IMR-90 (cell line): ENCODE results near the gene HECTD2. TPM values are rescaled to one million over a fixed set of nuclear protein-coding genes. Genes with fewer than 3 reads are reported as not detected.

Experiments used
- ATAC-seq: fragments of 200-7000 bp; cut with Tn5 transposase; 2 replicates; pipeline ENCODE4 v1.9.1; 2020; ENCODE audit warnings: low read depth, mild to moderate bottlenecking, moderate library complexity
- BruUV-seq: library from RNA; stranded (reverse); fragments of 400-500 nt; replicated peaks from 2 replicates; lab custom pipeline; 2021; lab: Mats Ljungman, UMichigan
- CTCF ChIA-PET: fragments of 300-600 bp; formaldehyde crosslinking; extraction: SDS; loops from one replicate; lab custom pipeline; 2021; ENCODE audit warnings: antibody characterized with exemption; lab: Yijun Ruan, JAX
- POLR2A ChIA-PET: fragments of 300-600 bp; sonication (Branson Sonifier 250); formaldehyde crosslinking; loops from one replicate; lab custom pipeline; 2022; ENCODE audit warnings: antibody characterized with exemption; ENCODE audit not compliant: unreplicated experiment; lab: Charles Lee
- DNase-seq: peaks from one replicate; pipeline ENCODE4 v3.0.0; 2013
- H2AFZ ChIP-seq: replicated peaks from 2 replicates; pipeline ENCODE3; 2013; ENCODE audit warnings: low read length, mild to moderate bottlenecking; ENCODE audit not compliant: poor library complexity
- H2AK5ac ChIP-seq: 2 replicates; pipeline ENCODE4 v1.6.1; 2013; ENCODE audit warnings: low read depth, low read length, inconsistent platforms
- H2AK9ac ChIP-seq: replicated peaks from 2 replicates; pipeline ENCODE3; 2013; ENCODE audit warnings: mild to moderate bottlenecking, low read depth, low read length, moderate library complexity; ENCODE audit not compliant: poor library complexity
- H2BK120ac ChIP-seq: 2 replicates; pipeline ENCODE4 v1.6.1; 2013; ENCODE audit warnings: low read depth, low read length, inconsistent platforms
- H2BK15ac ChIP-seq: 3 replicates; pipeline ENCODE4 v1.6.1; 2013; ENCODE audit warnings: low read depth, low read length, inconsistent platforms
- H2BK20ac ChIP-seq: 2 replicates; pipeline ENCODE4 v1.6.1; 2013; ENCODE audit warnings: low read depth, mild to moderate bottlenecking, inconsistent platforms, low read length, moderate library complexity
- H2BK5ac ChIP-seq: 2 replicates; pipeline ENCODE4 v1.6.1; 2013; ENCODE audit warnings: mild to moderate bottlenecking, low read depth, low read length, inconsistent platforms; ENCODE audit not compliant: poor library complexity, severe bottlenecking
- H3K14ac ChIP-seq: replicated peaks from 2 replicates; pipeline ENCODE4 v1.6.1; 2013; ENCODE audit warnings: low read depth, low read length, inconsistent platforms
- H3K18ac ChIP-seq: 2 replicates; pipeline ENCODE4 v1.6.1; 2013; ENCODE audit warnings: low read depth, low read length, control low read depth
- H3K23ac ChIP-seq: 2 replicates; pipeline ENCODE4 v1.6.1; 2013; ENCODE audit warnings: low read depth, low read length, inconsistent platforms
- H3K27ac ChIP-seq: 2 replicates; pipeline ENCODE4 v1.5.1; 2013; ENCODE audit warnings: mild to moderate bottlenecking, control low read depth, low read length; ENCODE audit not compliant: insufficient read depth
- H3K27me3 ChIP-seq: 2 replicates; pipeline ENCODE4 v1.6.1; 2013; ENCODE audit warnings: low read length; ENCODE audit not compliant: control insufficient read depth, insufficient read depth
- H3K36me3 ChIP-seq: 2 replicates; pipeline ENCODE4 v1.6.1; 2013; ENCODE audit warnings: low read length, mixed read lengths; ENCODE audit not compliant: control insufficient read depth, insufficient read depth
- H3K4ac ChIP-seq: 2 replicates; pipeline ENCODE4 v1.6.1; 2013; ENCODE audit warnings: low read depth, low read length, inconsistent platforms
- H3K4me1 ChIP-seq: 2 replicates; pipeline ENCODE4 v1.6.1; 2013; ENCODE audit warnings: low read length, mixed read lengths; ENCODE audit not compliant: control insufficient read depth, insufficient read depth
- H3K4me2 ChIP-seq: 2 replicates; pipeline ENCODE4 v1.6.1; 2013; ENCODE audit warnings: low read depth, mild to moderate bottlenecking, control low read depth, low read length, moderate library complexity
- H3K4me3 ChIP-seq: 2 replicates; pipeline ENCODE4 v1.5.1; 2013; ENCODE audit warnings: low read depth, mild to moderate bottlenecking, control low read depth, low read length, moderate library complexity; ENCODE audit not compliant: insufficient read depth
- H3K56ac ChIP-seq: 2 replicates; pipeline ENCODE4 v1.6.1; 2013; ENCODE audit warnings: low read length, inconsistent platforms; ENCODE audit not compliant: insufficient read depth; ENCODE audit errors: extremely low read depth
- H3K79me1 ChIP-seq, 2 experiments: 2 replicates each; pipeline ENCODE4 v1.6.1; 2013; ENCODE audit warnings: low read length in 2 of 2, inconsistent platforms in 1 of 2, low read depth in 1 of 2
- H3K9ac ChIP-seq: 2 replicates; pipeline ENCODE4 v1.6.1; 2013; ENCODE audit warnings: low read depth, low read length, control low read depth
- H3K9me1 ChIP-seq: 2 replicates; pipeline ENCODE4 v1.6.1; 2013; ENCODE audit warnings: low read length, inconsistent platforms; ENCODE audit not compliant: insufficient read depth
- H3K9me3 ChIP-seq: 2 replicates; pipeline ENCODE4 v1.6.1; 2013; ENCODE audit warnings: low read length; ENCODE audit not compliant: control insufficient read depth, insufficient read depth
- H4K20me1 ChIP-seq: 2 replicates; pipeline ENCODE4 v1.6.1; 2013; ENCODE audit warnings: low read length, inconsistent platforms; ENCODE audit not compliant: insufficient read depth
- H4K5ac ChIP-seq: 2 replicates; pipeline ENCODE4 v1.6.1; 2013; ENCODE audit warnings: mild to moderate bottlenecking, low read depth, low read length, control low read depth
- H4K8ac ChIP-seq, 2 experiments: 2 replicates each; pipeline ENCODE4 v1.6.1; 2013; ENCODE audit warnings: low read depth in 2 of 2, low read length in 2 of 2, control low read depth in 1 of 2, inconsistent platforms in 1 of 2
- H4K91ac ChIP-seq: 2 replicates; pipeline ENCODE4 v1.6.1; 2013; ENCODE audit warnings: low read depth, low read length, inconsistent platforms; ENCODE audit not compliant: insufficient read depth
- CEBPB ChIP-seq: IDR thresholded peaks from 2 replicates; pipeline ENCODE4 v1.6.1; 2012; ENCODE audit warnings: low read depth, low read length, improper control_type of control experiment
- WGBS, 2 experiments: methylation state at CpG; one replicate each; pipeline versions ENCODE4 v1.1.5 to v1.1.7; 2013; ENCODE audit warnings: missing lambda C conversion rate in 2 of 2; ENCODE audit not compliant: insufficient read length in 1 of 2; ENCODE audit errors: extremely low coverage in 2 of 2; 5-methylcytosine and 5-hydroxymethylcytosine counted together
- dilution Hi-C: fragments of 300-500 bp; cut with HindIII; formaldehyde crosslinking; loops from one replicate; pipeline ENCODE4 v1.14.3; 2018; ENCODE audit warnings: low sequenced_read_pairs; ENCODE audit not compliant: unreplicated experiment
- in situ Hi-C: fragments of 300-500 bp; cut with MboI; formaldehyde crosslinking; loops from 3 replicates; pipeline ENCODE4 v1.14.3; 2019; ENCODE audit warnings: low sequenced_read_pairs, inconsistent platforms, mixed read lengths
- intact Hi-C: fragments of 100-400 bp; cut with micrococcal nuclease; formaldehyde crosslinking; loops from 2 replicates; pipeline ENCODE4 v1.10.0; 2022
- polyA plus RNA-seq, 3 experiments: library from polyadenylated mRNA; depleted of rRNA; stranded (reverse); fragments of >200 nt; gene quantifications; 2 replicates each; pipeline ENCODE4 v1.2.3, GENCODE V29; 2012; ENCODE audit warnings: low replicate concordance in 1 of 3
- total RNA-seq: library from RNA; depleted of rRNA; stranded (reverse); fragments of >200 nt; gene quantifications from 2 replicates; pipeline ENCODE4 v1.2.3, GENCODE V29; 2012
- TF ChIP-seq, protein P1 (sequence below): fragments of 150-350 bp; IDR thresholded peaks from 2 replicates; pipeline ENCODE4 v1.6.1; 2016; ENCODE audit warnings: low read depth, mild to moderate bottlenecking, low read length, moderate library complexity, borderline replicate concordance

The HECTD2 gene
- total and polyA plus RNA-seq, 2 of the 4 experiments (the other 2 are of a cell fraction) = 5.2 to 5.9 TPM

- Histone ChIP-seq H3K14ac (no peak overlapping the region), H3K23ac (no peak overlapping the region), H3K18ac (peak overlapping the region; percentile 2; the same call in 1 of the 2 replicates), H2BK5ac (no peak overlapping the region), H2BK20ac (no peak overlapping the region), H3K9me1 (no peaks in the 10 kb centered on the region), H3K27me3 (no peaks in the 10 kb centered on the region), H3K4me1 (peaks cover 3% of the 10 kb centered on the region; the same call in 1 of the 2 replicates), H2AK9ac (no peak overlapping the region), H2AFZ (no peak overlapping the region), H3K4me2 (no peak overlapping the region), H3K79me1 (no peaks in the 10 kb centered on the region), H2BK15ac (no peak overlapping the region; the same call in 2 of the 3 replicates), H3K9me3 (no peaks in the 10 kb centered on the region), H3K56ac (no peak overlapping the region), H3K36me3 (no peaks in the 10 kb centered on the region), H4K8ac (no peak overlapping the region), H2AK5ac (no peak overlapping the region), H3K9ac (no peak overlapping the region), H3K4ac (no peak overlapping the region), H3K4me3 (no peak overlapping the region), H2BK120ac (no peak overlapping the region), H4K20me1 (no peaks in the 10 kb centered on the region), H4K91ac (no peak overlapping the region), H3K27ac (no peak overlapping the region), H4K5ac (no peak overlapping the region)
- dilution Hi-C loops = no loop called here
- in situ Hi-C loops = loop anchor here (10.0 kb wide), 1 partner anchor 138 kb away; no protein-coding TSS in a partner anchor
- CTCF ChIA-PET = interaction anchor here (0.7 kb wide), 1 partner anchor 79 kb away, joined by 3 read pairs; no protein-coding TSS in a partner anchor
- POLR2A ChIA-PET = no interaction called here
- BruUV-seq = no TSS peak
- TF ChIP-seq, protein P1, sequence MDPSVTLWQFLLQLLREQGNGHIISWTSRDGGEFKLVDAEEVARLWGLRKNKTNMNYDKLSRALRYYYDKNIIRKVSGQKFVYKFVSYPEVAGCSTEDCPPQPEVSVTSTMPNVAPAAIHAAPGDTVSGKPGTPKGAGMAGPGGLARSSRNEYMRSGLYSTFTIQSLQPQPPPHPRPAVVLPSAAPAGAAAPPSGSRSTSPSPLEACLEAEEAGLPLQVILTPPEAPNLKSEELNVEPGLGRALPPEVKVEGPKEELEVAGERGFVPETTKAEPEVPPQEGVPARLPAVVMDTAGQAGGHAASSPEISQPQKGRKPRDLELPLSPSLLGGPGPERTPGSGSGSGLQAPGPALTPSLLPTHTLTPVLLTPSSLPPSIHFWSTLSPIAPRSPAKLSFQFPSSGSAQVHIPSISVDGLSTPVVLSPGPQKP = no peak
- TF ChIP-seq CEBPB = peak; percentile 92
- DNase-seq (no peak), ATAC-seq (no peak)
- intact Hi-C loops = no loop called here
- WGBS, 2 experiments = 100% methylated on average over 3 of the region's 12 CpGs; no CpG with 5 or more reads in 1 of the 2 experiments
Observed at GRCh38 chr10:91556691-91557566, 146.8 kb downstream of the HECTD2 start.
